ENCODE results near the gene TBC1D14.

The TBC1D14 gene

DNA sequence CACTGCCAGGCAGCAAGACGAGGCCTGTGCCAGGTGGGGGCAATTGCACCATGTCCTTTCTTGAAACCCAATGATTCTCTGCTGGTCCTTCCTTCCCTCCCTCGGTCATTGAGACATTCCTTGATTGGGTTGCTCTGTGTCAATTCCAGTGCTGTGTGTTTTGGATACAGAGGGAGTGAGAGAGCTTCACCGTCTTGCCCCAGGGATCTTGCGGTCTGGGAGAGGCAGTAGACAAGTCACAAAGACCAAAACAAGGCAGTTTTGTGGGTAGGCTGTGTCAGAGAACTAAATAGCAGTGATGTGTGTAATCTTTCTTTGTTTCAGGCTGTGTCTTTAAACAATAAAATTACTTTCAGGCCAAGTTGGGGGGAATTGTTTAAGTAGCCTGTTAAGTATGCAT is 94.7 kb downstream of the TBC1D14 start:
- H3K27ac ChIP-seq: no peak overlapping the region
- no peak for TF ChIP-seq ZFX (IDR thresholded peaks at IDR 0.05; ENCODE audit: borderline replicate concordance)
- TF ChIP-seq, protein P1, sequence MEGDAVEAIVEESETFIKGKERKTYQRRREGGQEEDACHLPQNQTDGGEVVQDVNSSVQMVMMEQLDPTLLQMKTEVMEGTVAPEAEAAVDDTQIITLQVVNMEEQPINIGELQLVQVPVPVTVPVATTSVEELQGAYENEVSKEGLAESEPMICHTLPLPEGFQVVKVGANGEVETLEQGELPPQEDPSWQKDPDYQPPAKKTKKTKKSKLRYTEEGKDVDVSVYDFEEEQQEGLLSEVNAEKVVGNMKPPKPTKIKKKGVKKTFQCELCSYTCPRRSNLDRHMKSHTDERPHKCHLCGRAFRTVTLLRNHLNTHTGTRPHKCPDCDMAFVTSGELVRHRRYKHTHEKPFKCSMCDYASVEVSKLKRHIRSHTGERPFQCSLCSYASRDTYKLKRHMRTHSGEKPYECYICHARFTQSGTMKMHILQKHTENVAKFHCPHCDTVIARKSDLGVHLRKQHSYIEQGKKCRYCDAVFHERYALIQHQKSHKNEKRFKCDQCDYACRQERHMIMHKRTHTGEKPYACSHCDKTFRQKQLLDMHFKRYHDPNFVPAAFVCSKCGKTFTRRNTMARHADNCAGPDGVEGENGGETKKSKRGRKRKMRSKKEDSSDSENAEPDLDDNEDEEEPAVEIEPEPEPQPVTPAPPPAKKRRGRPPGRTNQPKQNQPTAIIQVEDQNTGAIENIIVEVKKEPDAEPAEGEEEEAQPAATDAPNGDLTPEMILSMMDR (IDR thresholded peaks at IDR 0.05): no peak

DNA sequence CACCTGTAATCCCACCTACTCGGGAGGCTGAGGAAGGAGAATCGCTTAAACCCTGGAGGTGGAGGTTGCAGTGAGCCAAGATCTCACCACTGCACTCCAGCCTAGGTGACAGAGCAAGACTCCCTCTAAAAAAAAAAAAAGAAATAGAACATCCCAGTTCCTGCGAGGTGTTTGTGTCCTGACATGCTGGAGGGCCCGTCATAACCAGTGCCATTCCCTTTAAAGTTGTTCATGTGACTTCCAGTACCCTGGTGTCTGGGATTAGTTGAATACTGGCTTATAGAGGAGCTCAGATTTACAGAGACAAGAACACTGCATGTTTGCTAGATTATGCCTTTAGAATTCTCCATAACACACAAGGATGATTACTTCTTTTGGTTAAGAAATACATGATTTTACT is 95.9 kb downstream of the TBC1D14 start:
- TF ChIP-seq ZFX (IDR thresholded peaks at IDR 0.05; ENCODE audit: borderline replicate concordance): no peak
- TF ChIP-seq, protein P1 (IDR thresholded peaks at IDR 0.05): no peak
- no peak overlapping the region for H3K27ac ChIP-seq

DNA sequence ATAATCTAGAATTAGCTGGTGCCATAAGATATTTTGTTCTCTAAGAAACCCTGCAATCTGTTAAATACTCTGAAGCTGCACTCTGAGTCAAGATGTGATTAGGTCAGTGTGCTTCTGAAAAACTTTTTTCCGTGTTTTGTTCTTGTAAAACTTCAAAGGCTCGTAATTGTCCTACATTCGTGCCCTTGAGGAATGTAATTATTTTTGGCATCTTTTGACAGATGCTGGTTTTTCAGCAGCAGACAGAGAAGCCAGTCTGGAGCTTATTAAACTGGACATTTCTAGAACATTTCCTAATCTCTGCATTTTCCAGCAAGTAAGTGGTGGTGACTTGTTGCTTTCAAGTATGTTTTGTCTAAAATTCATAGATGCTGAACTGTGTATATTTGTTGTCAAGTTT is 96.8 kb downstream of the TBC1D14 start:
- no peak overlapping the region for H3K27ac ChIP-seq
- no peak for TF ChIP-seq ZFX (IDR thresholded peaks at IDR 0.05; ENCODE audit: borderline replicate concordance)
- TF ChIP-seq, protein P1 (IDR thresholded peaks at IDR 0.05): no peak

DNA sequence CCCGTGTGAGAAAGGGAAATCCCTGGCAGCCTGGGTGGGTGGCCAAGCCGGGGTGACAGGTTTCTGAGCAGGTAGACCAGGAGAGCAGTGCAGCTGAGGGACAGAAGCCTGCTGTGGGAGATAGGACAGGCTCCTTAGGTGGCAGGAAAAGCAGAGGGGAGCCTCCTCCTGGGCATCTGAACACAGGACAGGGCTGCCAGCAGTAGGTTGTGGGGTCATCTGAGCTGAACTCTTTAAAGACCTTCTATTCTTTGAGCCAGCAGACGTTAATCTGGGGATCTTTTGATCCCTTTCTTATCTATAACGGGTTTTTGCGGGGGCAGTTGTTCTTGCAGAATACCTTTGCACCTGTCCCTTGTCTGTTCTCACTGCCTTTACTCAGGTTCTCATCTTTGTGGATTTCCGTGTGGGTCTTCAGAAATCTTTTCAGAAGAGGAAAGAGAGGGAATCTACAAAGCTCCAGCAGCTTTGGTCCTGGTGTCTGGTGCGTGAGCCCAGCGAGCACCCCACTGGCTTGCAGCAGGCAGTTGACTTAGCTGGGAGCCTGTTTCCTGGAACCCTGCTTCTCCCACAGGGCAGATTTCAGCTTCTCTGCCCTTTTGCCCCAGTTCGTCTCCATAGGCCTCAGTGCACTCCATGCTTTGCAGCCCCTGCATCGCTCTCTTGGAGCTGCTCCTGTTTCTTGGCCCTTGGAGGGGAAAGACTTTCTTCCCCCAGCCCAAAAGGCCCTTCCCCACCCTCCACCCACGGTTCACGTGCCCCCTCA is 97.7 kb downstream of the TBC1D14 start:
- H3K27ac ChIP-seq: no peak overlapping the region

DNA sequence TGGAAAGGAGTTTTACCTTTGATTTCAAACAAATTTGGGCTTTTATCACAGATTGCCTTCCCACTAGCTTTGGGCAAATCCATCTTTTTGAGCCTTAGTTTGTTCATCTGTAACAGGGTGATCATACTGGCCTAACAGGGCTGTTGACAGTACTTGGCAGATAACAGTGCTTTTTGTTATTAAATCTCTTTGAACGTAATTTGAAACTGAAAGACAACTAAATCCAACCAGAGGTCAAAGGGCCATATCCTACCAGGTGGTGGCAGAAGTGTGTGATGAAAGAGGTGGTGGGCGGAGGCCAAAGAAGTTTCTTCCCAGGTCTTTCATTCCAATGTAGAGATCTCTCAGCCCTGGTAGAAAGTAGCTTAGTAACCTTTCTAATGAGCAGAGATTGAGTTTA is 98.3 kb downstream of the TBC1D14 start:
- TF ChIP-seq, protein P1 (IDR thresholded peaks at IDR 0.05): peak; percentile 7; the same call in 1 of the 2 replicates
- no peak for TF ChIP-seq ZFX (IDR thresholded peaks at IDR 0.05; ENCODE audit: borderline replicate concordance)
- H3K27ac ChIP-seq: no peak overlapping the region

More for the DNA sequence above, 97.7 kb downstream of the TBC1D14 start:
- TF ChIP-seq, protein P1 (IDR thresholded peaks at IDR 0.05): no peak
- no peak for TF ChIP-seq ZFX (IDR thresholded peaks at IDR 0.05; ENCODE audit: borderline replicate concordance)

DNA sequence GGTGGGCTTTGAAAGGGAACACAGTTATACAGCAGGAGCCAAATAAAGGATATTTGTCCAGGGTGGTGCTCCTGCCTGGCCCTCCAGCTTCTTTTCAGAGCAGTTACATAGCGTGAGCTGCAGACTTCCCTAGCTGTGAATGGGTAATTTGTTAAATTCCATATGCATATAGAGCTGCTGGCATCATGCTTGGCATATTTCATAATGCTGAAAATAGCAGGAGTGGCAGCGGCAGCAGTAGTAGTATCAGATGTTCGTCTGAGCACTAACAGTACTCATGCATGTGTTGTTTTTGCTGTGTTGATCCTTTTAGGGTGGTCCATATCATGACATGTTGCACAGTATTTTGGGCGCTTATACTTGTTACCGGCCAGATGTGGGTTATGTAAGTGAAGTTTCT is 99.9 kb downstream of the TBC1D14 start:
- no peak for TF ChIP-seq ZFX (IDR thresholded peaks at IDR 0.05; ENCODE audit: borderline replicate concordance)
- TF ChIP-seq, protein P1 (IDR thresholded peaks at IDR 0.05): no peak
- no peak overlapping the region for H3K27ac ChIP-seq

DNA sequence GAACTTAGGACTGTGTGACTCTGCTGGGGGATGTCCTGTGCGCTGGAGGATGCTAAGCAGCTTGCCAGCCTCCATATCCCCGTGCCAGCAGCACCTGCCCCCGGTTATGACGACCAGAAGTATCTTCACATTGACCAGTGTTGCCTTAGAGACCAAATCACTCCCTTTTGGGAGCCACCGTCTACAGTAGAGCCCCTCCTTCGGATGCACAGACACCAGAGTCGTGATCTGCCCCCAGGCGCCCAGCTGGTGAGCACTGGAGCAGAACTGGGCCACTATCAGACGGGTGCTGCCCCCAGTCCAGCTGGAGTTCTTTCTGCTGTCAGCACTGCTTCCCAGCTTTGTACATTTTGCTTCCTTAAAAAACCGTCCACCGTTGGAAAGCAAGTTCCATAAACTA is 103.5 kb downstream of the TBC1D14 start:
- TF ChIP-seq ZFX (IDR thresholded peaks at IDR 0.05; ENCODE audit: borderline replicate concordance): no peak
- TF ChIP-seq, protein P1 (IDR thresholded peaks at IDR 0.05): no peak
- H3K27ac ChIP-seq: no peak overlapping the region
